IPS-18a (cell line): Measurements from ENCODE around the gene FBXO45.
"Not testable (repeated sequence)": the region's sequence is repeated elsewhere in the genome, so short reads cannot be mapped to it uniquely, and the experiment has no call there.

Experiments used
- H3K27ac ChIP-seq: one replicate; pipeline ENCODE4 v1.5.1; 2013; ENCODE audit warnings: low read length
- H3K27me3 ChIP-seq: one replicate; pipeline ENCODE4 v1.6.1; 2013; ENCODE audit warnings: mild to moderate bottlenecking, low read length; ENCODE audit not compliant: control insufficient read depth, insufficient read depth
- H3K36me3 ChIP-seq: one replicate; pipeline ENCODE4 v1.6.1; 2013; ENCODE audit warnings: low read depth, low read length; ENCODE audit not compliant: control insufficient read depth
- H3K4me1 ChIP-seq: one replicate; pipeline ENCODE4 v1.6.1; 2013; ENCODE audit warnings: low read depth, low read length; ENCODE audit not compliant: control insufficient read depth
- H3K4me3 ChIP-seq: one replicate; pipeline ENCODE4 v1.5.1; 2013; ENCODE audit warnings: low read length
- H3K9ac ChIP-seq: one replicate; pipeline ENCODE4 v1.6.1; 2013; ENCODE audit warnings: mild to moderate bottlenecking, low read length, moderate library complexity
- H3K9me3 ChIP-seq: one replicate; pipeline ENCODE4 v1.6.1; 2013; ENCODE audit warnings: low read depth, low read length; ENCODE audit not compliant: control insufficient read depth

Gene FBXO45

GRCh38 chr3:196559826-196560225 is 8.6 kb upstream of the FBXO45 start:
- Histone ChIP-seq H3K4me1 (no peaks in the 10 kb centered on the region), H3K36me3 (no peaks in the 10 kb centered on the region), H3K9me3 (no peaks in the 10 kb centered on the region), H3K27me3 (no peaks in the 10 kb centered on the region), H3K4me3 (no peak overlapping the region), H3K27ac (no peak overlapping the region), H3K9ac (no peak overlapping the region)

DNA sequence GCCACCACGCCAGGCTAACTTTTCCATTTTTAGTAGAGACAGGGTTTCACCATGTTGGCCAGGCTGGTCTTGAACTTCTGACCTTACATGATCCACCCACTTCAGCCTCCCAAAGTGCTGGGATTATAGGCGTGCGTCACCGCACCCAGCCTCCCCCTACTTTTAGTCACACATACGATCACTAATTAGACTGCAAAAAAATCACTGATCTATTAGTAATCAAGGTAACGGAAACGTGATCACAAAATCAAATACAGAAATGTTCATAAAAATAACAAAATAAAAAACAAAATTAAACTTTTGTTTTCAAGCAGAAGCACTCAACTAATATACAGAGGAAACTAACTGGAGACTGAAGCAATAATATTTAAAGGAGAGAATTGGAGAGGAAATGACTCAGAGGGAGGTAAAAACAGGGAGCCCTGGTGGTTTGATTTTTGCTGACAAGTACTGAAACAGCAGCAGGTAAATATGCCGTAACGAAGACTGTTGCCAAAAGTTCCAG is 4.7 kb upstream of the FBXO45 start:
- no peak overlapping the region for H3K9ac ChIP-seq
- no peaks in the 10 kb centered on the region for H3K4me1 ChIP-seq
- no peak overlapping the region for H3K4me3 ChIP-seq
- no peaks in the 10 kb centered on the region for H3K9me3 ChIP-seq
- H3K27ac ChIP-seq = no peak overlapping the region
- H3K27me3 ChIP-seq = no peaks in the 10 kb centered on the region
- H3K36me3 ChIP-seq = no peaks in the 10 kb centered on the region

- peaks cover 7% of the 10 kb centered on the region for H3K4me1 ChIP-seq
- no peaks in the 10 kb centered on the region for H3K9me3 ChIP-seq
- H3K27ac ChIP-seq = no peak overlapping the region
- H3K4me3 ChIP-seq = peak overlapping the region; percentile 99
- peak overlapping the region; percentile 77 for H3K9ac ChIP-seq
- H3K36me3 ChIP-seq = no peaks in the 10 kb centered on the region
- H3K27me3 ChIP-seq = no peaks in the 10 kb centered on the region
These were observed 600 bp downstream of the FBXO45 start for GRCh38 chr3:196569003-196569516.

DNA sequence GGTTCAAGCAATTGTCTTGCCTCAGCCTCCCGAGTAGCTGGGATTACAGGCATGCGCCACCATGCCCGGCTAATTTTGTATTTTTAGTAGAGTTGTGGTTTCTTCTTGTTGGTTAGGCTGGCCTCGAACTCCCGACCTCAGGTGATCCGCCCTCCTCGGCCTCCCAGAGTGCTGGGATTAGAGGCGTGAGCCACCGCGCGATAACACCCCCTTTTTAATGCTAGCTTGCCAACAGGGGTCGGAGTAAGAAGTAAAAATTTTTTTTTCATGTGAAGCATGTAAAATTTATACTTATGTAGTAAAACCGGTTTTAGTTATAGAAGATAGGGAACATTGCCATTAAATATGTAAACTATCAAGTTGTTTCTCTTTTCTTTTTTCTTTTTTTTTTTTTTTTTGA is 1.9 kb downstream of the FBXO45 start:
- not testable (repeated sequence) for H3K9ac ChIP-seq, H3K27ac ChIP-seq, H3K9me3 ChIP-seq, H3K4me1 ChIP-seq, H3K36me3 ChIP-seq, H3K27me3 ChIP-seq
- H3K4me3 ChIP-seq = peak overlapping the region; percentile 99

DNA sequence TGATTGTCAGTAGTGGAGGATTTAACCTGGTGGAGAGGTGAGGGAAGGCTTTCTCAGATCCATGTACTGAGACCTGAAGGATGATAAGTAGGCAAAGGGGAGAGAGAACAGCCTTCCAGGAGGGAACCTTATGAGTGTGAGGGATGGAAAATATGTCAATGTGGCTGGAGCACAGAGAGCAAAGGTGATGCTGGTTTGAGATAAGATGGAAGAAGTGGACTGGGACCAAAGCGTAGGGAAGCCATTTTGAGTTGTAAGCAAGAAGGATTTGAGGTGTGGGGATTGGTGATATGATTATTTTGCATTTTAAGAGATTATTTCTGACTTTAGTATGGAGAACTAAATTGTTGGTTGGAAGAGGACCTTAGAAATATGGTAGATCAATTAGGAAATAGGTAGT is 3.9 kb downstream of the FBXO45 start:
- Histone ChIP-seq H3K9ac (no peak overlapping the region), H3K4me1 (peaks cover 7% of the 10 kb centered on the region), H3K4me3 (no peak overlapping the region), H3K27ac (no peak overlapping the region), H3K9me3 (no peaks in the 10 kb centered on the region), H3K36me3 (peaks cover 2% of the 10 kb centered on the region), H3K27me3 (no peaks in the 10 kb centered on the region)

DNA sequence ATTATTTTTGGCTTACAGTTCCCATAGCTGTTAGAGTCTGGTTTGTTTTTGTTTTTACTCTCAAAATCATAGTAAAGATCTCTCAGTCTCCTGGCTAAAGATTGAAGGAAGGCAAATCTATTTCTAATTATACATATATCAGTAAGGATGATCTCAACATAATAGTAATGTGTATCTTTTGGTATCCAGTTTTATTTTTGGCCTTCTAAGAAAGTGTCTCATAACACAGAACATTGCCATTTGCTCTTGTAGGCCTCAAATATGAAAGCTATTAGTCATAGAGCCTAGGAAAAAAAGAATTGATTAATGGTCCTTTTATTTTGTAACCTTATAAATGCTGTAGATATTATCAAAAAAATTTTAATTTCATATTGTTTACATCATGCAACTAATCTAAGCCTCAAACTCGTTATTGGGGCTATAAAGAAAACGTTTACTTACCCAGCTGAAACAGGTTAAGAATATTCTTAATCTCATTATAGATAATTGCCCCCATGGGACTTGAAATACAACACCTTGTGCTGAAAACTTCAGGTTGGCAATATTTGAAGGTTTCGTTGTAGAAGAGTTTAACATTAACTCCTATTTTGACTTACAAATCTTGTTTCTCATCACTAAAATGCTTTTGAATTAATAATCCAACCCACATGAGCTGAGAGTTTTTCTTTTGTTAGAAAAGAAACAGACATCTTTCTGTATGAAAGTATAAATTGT is 16.7 kb downstream of the FBXO45 start:
- Histone ChIP-seq H3K9ac (no peak overlapping the region), H3K4me3 (no peak overlapping the region), H3K36me3 (peaks cover 13% of the 10 kb centered on the region), H3K9me3 (no peaks in the 10 kb centered on the region), H3K27me3 (no peaks in the 10 kb centered on the region), H3K27ac (no peak overlapping the region), H3K4me1 (no peaks in the 10 kb centered on the region)

GRCh38 chr3:196590279-196590678 is 21.8 kb downstream of the FBXO45 start:
- H3K9me3 ChIP-seq = no peaks in the 10 kb centered on the region
- no peak overlapping the region for H3K27ac ChIP-seq
- no peaks in the 10 kb centered on the region for H3K4me1 ChIP-seq
- no peaks in the 10 kb centered on the region for H3K27me3 ChIP-seq
- no peak overlapping the region for H3K9ac ChIP-seq
- peaks cover 1% of the 10 kb centered on the region for H3K36me3 ChIP-seq
- H3K4me3 ChIP-seq = no peak overlapping the region

DNA sequence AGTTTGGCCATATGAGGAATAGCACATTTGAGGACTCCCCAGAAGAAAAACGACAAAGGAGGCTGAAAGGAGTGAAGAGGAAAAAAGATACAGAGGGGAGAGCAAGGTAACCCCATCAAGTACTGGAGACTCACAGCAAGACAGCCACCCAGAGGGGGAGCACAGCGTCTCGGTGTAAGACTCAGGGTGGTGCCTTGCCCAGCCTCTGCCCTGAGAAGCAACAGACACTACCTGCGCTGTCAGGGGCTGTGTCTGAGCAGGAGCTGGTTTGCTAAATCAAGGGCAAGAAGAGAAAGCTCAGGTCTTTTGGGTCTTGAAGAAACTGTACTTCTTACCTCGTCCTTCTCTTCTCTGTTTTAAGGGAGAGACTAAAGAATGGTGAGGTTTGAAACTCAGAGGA is 27.9 kb downstream of the FBXO45 start:
- no peak overlapping the region for H3K27ac ChIP-seq
- no peaks in the 10 kb centered on the region for H3K27me3 ChIP-seq
- no peaks in the 10 kb centered on the region for H3K9me3 ChIP-seq
- no peaks in the 10 kb centered on the region for H3K36me3 ChIP-seq
- H3K4me3 ChIP-seq = no peak overlapping the region
- H3K9ac ChIP-seq = no peak overlapping the region
- no peaks in the 10 kb centered on the region for H3K4me1 ChIP-seq

DNA sequence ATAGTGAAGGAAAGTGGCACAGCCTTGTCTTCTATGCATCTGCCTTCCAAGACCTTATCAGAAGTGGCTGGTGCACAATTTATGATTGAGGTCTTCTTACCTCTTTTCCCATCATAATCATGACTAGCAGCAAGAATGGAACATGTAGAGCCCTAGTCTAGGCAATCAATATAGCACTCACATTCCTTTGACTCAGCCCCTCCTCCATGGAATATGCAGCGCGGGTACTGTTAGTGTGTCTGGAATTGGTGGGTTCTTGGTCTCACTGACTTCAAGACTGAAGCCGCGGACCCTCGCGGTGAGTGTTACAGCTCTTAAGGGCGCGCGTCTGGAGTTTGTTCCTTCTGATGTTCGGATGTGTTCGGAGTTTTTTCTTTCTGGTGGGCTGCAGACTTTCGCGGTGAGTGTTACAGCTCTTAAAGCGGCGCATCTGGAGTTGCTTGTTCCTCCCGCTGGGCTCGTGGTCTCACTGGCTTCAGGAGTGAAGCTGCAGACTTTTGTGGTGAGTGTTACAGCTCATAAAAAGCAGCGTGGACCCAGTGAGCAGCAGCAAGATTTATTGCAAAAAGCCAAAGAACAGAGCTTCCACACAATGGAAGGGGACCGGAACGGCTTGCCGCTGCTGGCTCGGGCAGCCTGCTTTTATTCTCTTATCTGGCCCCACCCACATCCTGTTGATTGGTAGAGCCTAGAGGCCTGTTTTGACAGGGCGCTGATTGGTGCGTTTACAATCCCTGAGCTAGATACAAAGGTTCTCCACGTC is 29.7 kb downstream of the FBXO45 start:
- not testable (repeated sequence) for H3K36me3 ChIP-seq, H3K27me3 ChIP-seq, H3K4me3 ChIP-seq, H3K4me1 ChIP-seq, H3K9me3 ChIP-seq, H3K9ac ChIP-seq, H3K27ac ChIP-seq

- H3K4me1 ChIP-seq = no peaks in the 10 kb centered on the region
- H3K4me3 ChIP-seq = no peak overlapping the region
- H3K9ac ChIP-seq = no peak overlapping the region
- no peaks in the 10 kb centered on the region for H3K9me3 ChIP-seq
- H3K27ac ChIP-seq = no peak overlapping the region
- H3K27me3 ChIP-seq = no peaks in the 10 kb centered on the region
- no peaks in the 10 kb centered on the region for H3K36me3 ChIP-seq
These were observed 31.3 kb downstream of the FBXO45 start for GRCh38 chr3:196599734-196600128.

DNA sequence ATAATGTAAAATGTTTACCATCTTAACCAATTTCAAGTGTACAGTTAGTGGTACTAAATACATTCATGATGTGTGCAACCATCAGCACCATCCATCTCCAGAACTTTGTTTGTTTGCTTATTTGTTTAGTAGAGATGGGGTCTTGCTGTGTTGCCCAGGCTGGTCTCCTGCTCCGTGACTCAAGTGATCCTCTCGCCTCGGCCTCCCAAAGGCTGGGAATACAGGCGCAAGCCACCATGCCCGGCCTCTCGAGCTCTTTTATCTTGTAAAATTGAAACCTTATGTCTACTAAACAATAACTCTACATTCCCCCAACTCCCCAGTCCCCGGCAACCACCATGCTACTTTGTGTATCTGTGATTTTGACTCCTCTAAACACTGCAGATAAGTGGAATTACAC is 31.9 kb downstream of the FBXO45 start:
- Histone ChIP-seq H3K4me3 (no peak overlapping the region), H3K27me3 (no peaks in the 10 kb centered on the region), H3K9me3 (no peaks in the 10 kb centered on the region), H3K9ac (no peak overlapping the region), H3K27ac (no peak overlapping the region), H3K36me3 (no peaks in the 10 kb centered on the region), H3K4me1 (no peaks in the 10 kb centered on the region)

GRCh38 chr3:196602673-196603072 is 34.2 kb downstream of the FBXO45 start:
- Histone ChIP-seq H3K9me3 (no peaks in the 10 kb centered on the region), H3K4me1 (no peaks in the 10 kb centered on the region), H3K27ac (no peak overlapping the region)

More at GRCh38 chr3:196602673-196603072, 34.2 kb downstream of the FBXO45 start:
- no peak overlapping the region for H3K4me3 ChIP-seq
- H3K9ac ChIP-seq = no peak overlapping the region
- H3K36me3 ChIP-seq = no peaks in the 10 kb centered on the region
- no peaks in the 10 kb centered on the region for H3K27me3 ChIP-seq
